K562 (cell line): ENCODE results near the gene CSMD2. TPM values are rescaled to one million over a fixed set of nuclear protein-coding genes. Genes with fewer than 3 reads are reported as not detected.

Experiments used
- ATAC-seq: fragments of 200-7000 bp; cut with Tn5 transposase; 3 replicates; pipeline ENCODE4 v1.9.1; 2020; ENCODE audit warnings: moderate library complexity
- BruUV-seq: library from RNA; stranded (reverse); fragments of 400-500 nt; replicated peaks from 2 replicates; lab custom pipeline; 2021; lab: Mats Ljungman, UMichigan
- CTCF ChIA-PET: fragments of 300-600 bp; formaldehyde crosslinking; extraction: SDS; loops from one replicate; lab custom pipeline; 2021; ENCODE audit warnings: low intra/inter-chr PET ratio; lab: Yijun Ruan, JAX
- POLR2A ChIA-PET: fragments of 300-600, 350-650 bp; sonication (Branson Sonifier 250); formaldehyde crosslinking; extraction: SDS; loops from one replicate; lab custom pipeline; 2021; ENCODE audit warnings: antibody characterized with exemption, inconsistent platforms; lab: Yijun Ruan, JAX
- DNase-seq, 4 experiments: peaks; one replicate each; pipeline versions ENCODE4 v3.0.0 to v3.0.0-alpha.2; 2011 to 2018; ENCODE audit warnings: low spot score in 3 of 4, mixed read lengths in 3 of 4; ENCODE audit errors: extremely low read depth in 1 of 4
- FAIRE-seq: peaks from 2 replicates; lab custom pipeline; 2011; peaks lifted over from hg19 to GRCh38; lab: Jason Lieb, UNC
- H2AFZ ChIP-seq: 2 replicates; pipeline ENCODE4 v1.6.0; 2011; ENCODE audit warnings: low read depth, low read length, control low read depth, inconsistent platforms
- H3K27ac ChIP-seq: fragments of 200-600 bp; 3 replicates; pipeline ENCODE4 v1.8.0; 2011; ENCODE audit warnings: low read depth, mild to moderate bottlenecking, control low read depth, inconsistent platforms, low read length, moderate library complexity, mixed read lengths; ENCODE audit errors: extremely low read depth
- H3K27me3 ChIP-seq, 2 experiments: fragments of 300-600 bp in 1 of 2; 2 replicates in 1 of 2; 3 replicates in 1 of 2; pipeline versions ENCODE4 v1.6.0 to v1.8.0; 2011; ENCODE audit warnings: inconsistent platforms in 2 of 2, low read length in 2 of 2, mild to moderate bottlenecking in 1 of 2, mixed read lengths in 1 of 2, moderate library complexity in 1 of 2; ENCODE audit not compliant: control insufficient read depth in 2 of 2, insufficient read depth in 2 of 2
- H3K36me3 ChIP-seq: fragments of 300-600 bp; 3 replicates; pipeline ENCODE4 v1.8.0; 2011; ENCODE audit warnings: mild to moderate bottlenecking, low read length, inconsistent platforms; ENCODE audit not compliant: control insufficient read depth, insufficient read depth
- H3K4me1 ChIP-seq, 2 experiments: fragments of 200-600 bp in 1 of 2; replicated peaks in 1 of 2; 2 replicates in 1 of 2; 3 replicates in 1 of 2; pipeline versions ENCODE4 v1.5.1 to v1.8.0; 2011; ENCODE audit warnings: inconsistent platforms in 2 of 2, low read length in 2 of 2, mild to moderate bottlenecking in 1 of 2, mixed read lengths in 1 of 2, moderate library complexity in 1 of 2; ENCODE audit not compliant: control insufficient read depth in 2 of 2, insufficient read depth in 2 of 2
- H3K4me2 ChIP-seq: 2 replicates; pipeline ENCODE4 v1.6.1; 2011; ENCODE audit warnings: low read length, control low read depth, inconsistent platforms, mixed read lengths; ENCODE audit not compliant: insufficient read depth
- H3K4me3 ChIP-seq: fragments of 200-600 bp; sonication (generic), shearing (Covaris generic); 2 replicates; pipeline ENCODE4 v1.5.1; 2016; ENCODE audit warnings: control low read depth, inconsistent platforms
- H3K79me2 ChIP-seq: fragments of 200-600 bp; 3 replicates; pipeline ENCODE4 v1.8.0; 2011; ENCODE audit warnings: low read length, inconsistent platforms; ENCODE audit not compliant: control insufficient read depth, insufficient read depth
- H3K9ac ChIP-seq, 2 experiments: 2 replicates each; pipeline versions ENCODE4 v1.6.0 to v1.6.1; 2011; ENCODE audit warnings: low read depth in 2 of 2, low read length in 2 of 2, control low read depth in 1 of 2, inconsistent platforms in 1 of 2, mild to moderate bottlenecking in 1 of 2, mixed read lengths in 1 of 2; ENCODE audit not compliant: insufficient read depth in 1 of 2
- H3K9me1 ChIP-seq: one replicate; pipeline ENCODE4 v1.6.0; 2011; ENCODE audit warnings: inconsistent platforms, mild to moderate bottlenecking, low read length, moderate library complexity; ENCODE audit not compliant: control insufficient read depth, insufficient read depth
- H3K9me3 ChIP-seq: replicated peaks from 2 replicates; pipeline ENCODE4 v1.5.1; 2011; ENCODE audit warnings: low read depth, low read length, inconsistent platforms; ENCODE audit not compliant: control insufficient read depth, insufficient read depth
- H4K20me1 ChIP-seq: replicated peaks from 2 replicates; pipeline ENCODE4 v1.6.1; 2011; ENCODE audit warnings: low read length, inconsistent platforms, mixed read lengths; ENCODE audit not compliant: control insufficient read depth, insufficient read depth
- ARID3A ChIP-seq: IDR thresholded peaks from 2 replicates; pipeline ENCODE4 v1.6.1; 2012; ENCODE audit warnings: low read depth, low read length, improper control_type of control experiment, borderline replicate concordance
- ATF1 ChIP-seq, 2 experiments: fragments of 450-650 bp in 1 of 2; IDR thresholded peaks; 2 replicates each; pipeline ENCODE4 v1.6.1; 2016; ENCODE audit warnings: missing compliant biosample characterization in 1 of 2, missing genetic modification characterization in 1 of 2
- CREB3L1 ChIP-seq: fragments of 450-650 bp; IDR thresholded peaks from 2 replicates; pipeline ENCODE4 v1.6.1; 2014; ENCODE audit warnings: low read depth, mild to moderate bottlenecking, moderate library complexity, borderline replicate concordance
- KAT2B ChIP-seq: IDR thresholded peaks from one replicate; pipeline ENCODE4 v1.6.1; 2012; ENCODE audit warnings: low read depth, mild to moderate bottlenecking, control low read depth, inconsistent platforms, low read length, moderate library complexity
- MAZ ChIP-seq, 2 experiments: fragments of 450-650 bp in 1 of 2; sonication (generic) in 1 of 2; formaldehyde crosslinking; IDR thresholded peaks in 1 of 2; conservative IDR thresholded peaks in 1 of 2; 2 replicates each; pipeline versions ENCODE4 v1.4.0 to v1.5.0; 2020; ENCODE audit warnings: mild to moderate bottlenecking in 1 of 2, missing genetic modification reagents in 1 of 2
- STAG1 ChIP-seq: sonication (generic); formaldehyde crosslinking; IDR thresholded peaks from 2 replicates; pipeline ENCODE4 v1.5.0; 2020; ENCODE audit warnings: missing genetic modification reagents, borderline replicate concordance
- THRA ChIP-seq: fragments of 450-650 bp; IDR thresholded peaks from 2 replicates; pipeline ENCODE4 v1.6.1; 2017; ENCODE audit warnings: mild to moderate bottlenecking, moderate library complexity
- WGBS: fragments of 100-300 bp; shearing (Covaris generic); methylation state at CpG from one replicate; pipeline ENCODE4 v1.1.6; 2016; ENCODE audit warnings: low coverage, mixed read lengths; ENCODE audit not compliant: insufficient coverage; ENCODE audit errors: missing lambda C conversion rate; 5-methylcytosine and 5-hydroxymethylcytosine counted together
- in situ Hi-C: fragments of 300-500 bp; cut with MboI; formaldehyde crosslinking; loops from 4 replicates; pipeline ENCODE4 v1.15.0; 2018; ENCODE audit warnings: inconsistent platforms, mixed read lengths
- intact Hi-C: fragments of 100-400 bp; cut with micrococcal nuclease; formaldehyde crosslinking; loops from 2 replicates; pipeline ENCODE4 v1.14.2; 2022
- polyA plus RNA-seq, 8 experiments: library from polyadenylated mRNA; depleted of rRNA in 4 of 8; stranded (reverse) in 5 of 8; unstranded in 3 of 8; fragments of >200 nt; fragmentation: Nextera tagmentation in 2 of 8; fragmentation: Illumina TruSeq in 1 of 8; extraction: Ambion mirVana in 2 of 8; extraction: Trizol in 1 of 8; gene quantifications; 2 replicates each; pipeline versions ENCODE4 v1.2.1 to v1.2.3, GENCODE V29; 2011 to 2014; ENCODE audit warnings: inconsistent platforms in 1 of 8, missing spikeins in 1 of 8
- total RNA-seq, 7 experiments: library from RNA; depleted of rRNA in 6 of 7; stranded (reverse); fragments of >200 nt in 6 of 7; fragmentation: Illumina TruSeq in 2 of 7; extraction: Trizol in 2 of 7; gene quantifications; 2 replicates each; pipeline versions ENCODE4 v1.2.1 to v1.2.3, GENCODE V29; 2011 to 2021; ENCODE audit warnings: low replicate concordance in 1 of 7

The CSMD2 gene
- total and polyA plus RNA-seq, 9 of the 15 experiments (the other 6 are each of a cell fraction or from before 2014, with no cell fraction given), result not detected

GRCh38 chr1:34007760-34008159 lies 157.3 kb downstream of the CSMD2 start:
- Histone ChIP-seq H3K36me3 (no peaks in the 10 kb centered on the region), H3K9me3 (no peaks in the 10 kb centered on the region), H4K20me1 (no peaks in the 10 kb centered on the region), H3K9ac (no peak overlapping the region), H3K27me3 (0 out of 5 replicates have a peak, but pooled peaks cover 0 to 3% of the 10 kb centered on the region in 2 experiments), H3K27ac (no peak overlapping the region), H3K4me1 (no peaks in the 10 kb centered on the region), H3K9me1 (no peaks in the 10 kb centered on the region), H3K4me2 (no peak overlapping the region), H3K4me3 (no peak overlapping the region), H2AFZ (no peak overlapping the region), H3K79me2 (no peaks in the 10 kb centered on the region)
- FAIRE-seq, result no peak
- intact Hi-C loops, result no loop called here
- ChIA-PET POLR2A (no interaction called here), CTCF (no interaction called here)
- TF ChIP-seq ARID3A (no peak), ATF1 (CRISPR knock-in tag; IDR thresholded peaks at IDR 0.05) (no peak), ATF1 (tag; IDR thresholded peaks at IDR 0.05) (no peak), THRA (no peak), CREB3L1 (no peak), STAG1 (CRISPR knock-in tag) (no peak), MAZ (CRISPR knock-in tag; conservative IDR thresholded peaks at IDR 0.05 in 1 of 2, IDR thresholded peaks at IDR 0.05 in 1 of 2) (no peak), KAT2B (no peak)
- no peak for ATAC-seq
- DNase-seq, result no peak
- BruUV-seq, result no TSS peak
- in situ Hi-C loops, result no loop called here
- 0% methylated on average over 2 of the region's 2 CpGs for WGBS
